IPS-NIHi7 (cell line): ENCODE data around the gene NEU1.
"Not testable (repeated sequence)": the region's sequence is repeated elsewhere in the genome, so short reads cannot be mapped to it uniquely, and the experiment has no call there.

Experiments used
- DNase-seq: peaks from one replicate; pipeline ENCODE4 v3.0.0; 2012; ENCODE audit warnings: mixed read lengths; ENCODE audit errors: extremely low spot score

NEU1 gene

GRCh38 chr6:31874084-31874670 is 11.6 kb upstream of the NEU1 start:
- DNase-seq: no peak

- DNase-seq: no peak
Measured at GRCh38 chr6:31871046-31871659, 8.5 kb upstream of the NEU1 start.

GRCh38 chr6:31870385-31870921 is 7.8 kb upstream of the NEU1 start:
- DNase-seq: peak; percentile 47

- no peak for DNase-seq
Measured at GRCh38 chr6:31869343-31869742, 6.7 kb upstream of the NEU1 start.

- DNase-seq: not testable (repeated sequence)
Measured at GRCh38 chr6:31868658-31868971, 6.0 kb upstream of the NEU1 start.

- no peak for DNase-seq
Measured at GRCh38 chr6:31865205-31866118, 2.8 kb upstream of the NEU1 start.

GRCh38 chr6:31864818-31865204 is 2.2 kb upstream of the NEU1 start:
- no peak for DNase-seq

GRCh38 chr6:31864123-31864562 is 1.5 kb upstream of the NEU1 start:
- not testable (repeated sequence) for DNase-seq

GRCh38 chr6:31861919-31862343 is 690 bp downstream of the NEU1 start:
- DNase-seq: no peak

- DNase-seq: no peak
Measured at GRCh38 chr6:31861150-31861549, 1.5 kb downstream of the NEU1 start.

GRCh38 chr6:31860349-31860748 is 2.3 kb downstream of the NEU1 start:
- DNase-seq: no peak

- no peak for DNase-seq
Measured at GRCh38 chr6:31859923-31860322, 2.7 kb downstream of the NEU1 start.

GRCh38 chr6:31858707-31859106 is 3.9 kb downstream of the NEU1 start:
- DNase-seq: no peak

GRCh38 chr6:31857774-31858173 is 4.8 kb downstream of the NEU1 start:
- not testable (repeated sequence) for DNase-seq

- not testable (repeated sequence) for DNase-seq
Measured at GRCh38 chr6:31851980-31852718, 10.5 kb downstream of the NEU1 start.

GRCh38 chr6:31851485-31851832 is 11.2 kb downstream of the NEU1 start:
- DNase-seq: no peak

- DNase-seq: no peak
Measured at GRCh38 chr6:31850765-31851484, 11.7 kb downstream of the NEU1 start.

- DNase-seq: no peak
Measured at GRCh38 chr6:31847276-31847978, 15.2 kb downstream of the NEU1 start.

- DNase-seq: no peak
Measured at GRCh38 chr6:31844507-31844906, 18.1 kb downstream of the NEU1 start.

- no peak for DNase-seq
Measured at GRCh38 chr6:31842053-31842452, 20.6 kb downstream of the NEU1 start.

- not testable (repeated sequence) for DNase-seq
Measured at GRCh38 chr6:31839779-31840126, 22.9 kb downstream of the NEU1 start.
